GM08714 (cell line): Measurements from ENCODE around the gene LFNG.
"Not testable (repeated sequence)": the region's sequence is repeated elsewhere in the genome, so short reads cannot be mapped to it uniquely, and the experiment has no call there.

Experiments
- H3K4me3 ChIP-seq: fragments of 200-500 bp; sonication (Bioruptor generic); 2 replicates; pipeline ENCODE4 v1.5.1; 2014; ENCODE audit warnings: mild to moderate bottlenecking, low read length, inconsistent platforms
- ZNF274 ChIP-seq: IDR thresholded peaks from 2 replicates; pipeline ENCODE4 v1.6.1; 2012; ENCODE audit warnings: mild to moderate bottlenecking, low read depth, low read length

Gene LFNG

DNA sequence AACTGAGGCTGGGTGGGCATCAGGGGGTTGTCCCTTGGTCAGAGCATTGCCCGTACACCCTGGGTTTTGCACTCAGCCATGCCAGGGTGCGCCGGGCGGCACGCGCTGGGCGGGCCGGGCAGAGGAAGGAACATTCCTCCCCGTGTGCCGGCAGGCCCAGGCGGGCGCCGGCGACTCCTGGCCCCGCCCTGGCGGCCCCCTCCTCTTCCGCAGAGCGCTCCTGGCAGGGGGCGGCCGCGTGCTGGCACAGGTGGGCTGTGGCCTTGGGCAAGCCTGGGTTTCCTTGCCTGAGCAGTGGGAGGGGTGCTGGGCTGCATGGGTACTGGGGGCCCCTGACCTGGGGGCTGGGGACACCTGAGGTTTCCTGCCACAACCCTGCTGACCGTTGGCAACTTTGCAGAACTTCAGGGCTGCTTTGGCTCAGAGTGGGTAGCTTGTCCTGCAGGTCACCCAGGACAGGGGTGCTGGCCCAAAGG is 3.9 kb downstream of the LFNG start:
- TF ChIP-seq ZNF274 = no peak
- H3K4me3 ChIP-seq = no peak overlapping the region

DNA sequence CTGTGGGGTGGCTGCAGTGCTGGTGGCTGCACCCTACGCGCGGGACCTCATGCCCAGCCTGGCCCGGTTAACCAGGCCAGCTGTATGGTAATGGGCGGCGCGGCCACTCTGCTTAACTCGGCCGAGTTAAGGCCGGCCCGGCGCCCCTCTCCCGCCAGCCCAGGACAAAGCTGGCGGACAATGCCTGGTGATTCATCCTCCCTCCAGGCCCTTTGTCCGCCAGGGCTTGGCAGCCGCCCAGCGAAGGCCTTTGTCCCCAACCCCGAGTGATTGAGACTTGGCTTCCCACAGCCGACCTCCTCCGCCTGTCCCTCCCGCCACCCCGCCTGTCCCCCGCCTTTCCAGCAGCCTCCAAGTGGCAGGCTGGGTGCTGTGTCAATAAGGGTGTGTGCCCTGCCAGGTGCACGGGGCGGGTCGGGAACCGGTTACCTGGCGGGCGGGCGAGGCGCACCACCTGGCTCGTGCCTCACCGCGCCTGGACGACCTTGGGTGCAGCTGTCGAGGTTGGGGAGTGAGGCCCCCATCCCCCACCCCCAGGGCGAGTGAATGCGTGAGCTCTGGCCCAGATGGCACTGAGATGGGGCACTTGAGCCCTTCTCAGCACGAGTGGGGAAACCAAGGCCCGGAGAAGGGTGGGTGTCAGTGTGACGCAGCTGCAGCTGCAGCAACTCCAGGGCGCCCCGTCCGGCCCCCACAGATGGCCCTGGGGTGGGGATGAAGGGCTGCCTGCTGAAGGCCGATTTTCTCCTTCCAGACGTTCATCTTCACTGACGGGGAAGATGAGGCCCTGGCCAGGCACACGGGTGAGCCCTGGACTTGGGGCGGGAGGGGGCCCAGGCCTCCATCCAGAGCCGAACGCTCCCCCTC is 4.6 kb downstream of the LFNG start:
- TF ChIP-seq ZNF274 = no peak
- no peak overlapping the region for H3K4me3 ChIP-seq

DNA sequence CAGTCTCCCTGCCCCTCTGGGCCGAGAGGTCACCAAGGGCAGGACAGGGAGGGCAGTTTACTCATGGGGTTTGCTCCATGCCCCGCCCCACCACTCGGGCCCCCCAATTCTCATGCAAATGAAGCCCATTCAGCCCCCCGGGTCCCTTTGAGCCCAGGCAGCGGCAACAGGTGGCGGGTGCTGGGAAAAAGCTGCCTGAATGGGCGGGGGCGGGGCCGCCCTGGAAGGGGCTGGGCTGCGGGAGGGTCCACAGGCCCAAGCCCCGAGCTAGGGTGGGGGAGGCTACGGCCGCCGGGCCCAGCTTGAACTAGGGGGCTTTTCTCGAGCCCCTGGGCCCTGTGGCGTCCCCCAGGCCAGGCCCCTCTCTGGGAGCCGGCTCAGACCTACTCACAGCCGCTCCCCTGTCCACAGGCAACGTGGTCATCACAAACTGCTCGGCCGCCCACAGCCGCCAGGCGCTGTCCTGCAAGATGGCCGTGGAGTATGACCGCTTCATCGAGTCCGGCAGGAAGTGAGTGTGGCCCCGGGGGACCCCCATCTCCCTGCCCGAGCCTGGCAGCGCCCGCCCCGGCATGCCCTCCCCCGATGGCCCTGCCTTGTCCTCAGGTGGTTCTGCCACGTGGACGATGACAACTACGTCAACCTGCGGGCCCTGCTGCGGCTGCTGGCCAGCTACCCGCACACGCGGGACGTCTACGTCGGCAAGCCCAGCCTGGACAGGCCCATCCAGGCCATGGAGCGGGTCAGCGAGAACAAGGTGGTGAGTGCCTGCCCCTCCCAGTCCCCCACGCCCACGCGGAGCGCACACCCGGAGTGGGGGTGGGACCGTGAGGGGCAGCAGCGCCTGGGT is 5.5 kb downstream of the LFNG start:
- H3K4me3 ChIP-seq = no peak overlapping the region
- TF ChIP-seq ZNF274 = no peak

DNA sequence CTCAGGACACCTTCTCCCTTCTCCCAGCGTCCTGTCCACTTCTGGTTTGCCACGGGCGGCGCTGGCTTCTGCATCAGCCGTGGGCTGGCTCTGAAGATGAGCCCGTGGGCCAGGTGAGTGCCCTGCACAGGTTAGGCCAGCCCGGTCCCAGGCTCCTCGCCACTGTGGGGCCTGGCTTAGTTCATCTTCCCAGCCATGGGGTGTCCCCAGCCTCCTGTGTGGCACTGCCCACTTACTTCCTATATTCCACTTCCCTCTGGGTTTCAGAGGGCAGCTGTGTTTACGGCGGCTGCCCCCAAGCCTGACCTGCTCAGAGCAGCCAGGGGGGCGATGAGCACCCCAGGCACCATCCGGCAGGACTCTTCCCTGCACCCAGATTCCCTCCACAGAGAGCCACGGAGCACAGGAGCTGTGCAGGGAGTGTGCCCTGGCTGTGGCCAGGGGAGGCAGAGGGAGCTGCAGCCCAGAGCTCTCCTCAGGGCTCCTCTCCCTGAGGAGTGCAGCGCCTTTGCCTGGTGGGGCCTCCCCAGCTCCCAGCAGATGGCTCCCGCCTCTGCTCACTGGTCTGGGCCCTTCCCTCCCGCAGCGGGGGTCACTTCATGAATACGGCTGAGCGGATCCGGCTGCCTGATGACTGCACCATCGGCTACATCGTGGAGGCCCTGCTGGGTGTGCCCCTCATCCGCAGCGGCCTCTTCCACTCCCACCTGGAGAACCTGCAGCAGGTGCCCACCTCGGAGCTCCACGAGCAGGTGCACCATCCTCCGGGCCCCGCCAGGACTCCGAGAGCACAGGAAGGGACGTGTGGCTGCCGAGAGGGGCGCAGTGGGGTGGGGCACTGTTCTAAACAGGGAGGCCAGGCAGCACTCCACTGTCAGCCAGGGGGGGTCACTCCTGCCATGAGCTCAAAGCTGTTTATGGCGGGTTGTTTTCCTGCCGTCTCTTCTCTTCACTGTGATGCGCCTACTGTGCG is 6.4 kb downstream of the LFNG start:
- H3K4me3 ChIP-seq = no peak overlapping the region
- TF ChIP-seq ZNF274 = no peak

DNA sequence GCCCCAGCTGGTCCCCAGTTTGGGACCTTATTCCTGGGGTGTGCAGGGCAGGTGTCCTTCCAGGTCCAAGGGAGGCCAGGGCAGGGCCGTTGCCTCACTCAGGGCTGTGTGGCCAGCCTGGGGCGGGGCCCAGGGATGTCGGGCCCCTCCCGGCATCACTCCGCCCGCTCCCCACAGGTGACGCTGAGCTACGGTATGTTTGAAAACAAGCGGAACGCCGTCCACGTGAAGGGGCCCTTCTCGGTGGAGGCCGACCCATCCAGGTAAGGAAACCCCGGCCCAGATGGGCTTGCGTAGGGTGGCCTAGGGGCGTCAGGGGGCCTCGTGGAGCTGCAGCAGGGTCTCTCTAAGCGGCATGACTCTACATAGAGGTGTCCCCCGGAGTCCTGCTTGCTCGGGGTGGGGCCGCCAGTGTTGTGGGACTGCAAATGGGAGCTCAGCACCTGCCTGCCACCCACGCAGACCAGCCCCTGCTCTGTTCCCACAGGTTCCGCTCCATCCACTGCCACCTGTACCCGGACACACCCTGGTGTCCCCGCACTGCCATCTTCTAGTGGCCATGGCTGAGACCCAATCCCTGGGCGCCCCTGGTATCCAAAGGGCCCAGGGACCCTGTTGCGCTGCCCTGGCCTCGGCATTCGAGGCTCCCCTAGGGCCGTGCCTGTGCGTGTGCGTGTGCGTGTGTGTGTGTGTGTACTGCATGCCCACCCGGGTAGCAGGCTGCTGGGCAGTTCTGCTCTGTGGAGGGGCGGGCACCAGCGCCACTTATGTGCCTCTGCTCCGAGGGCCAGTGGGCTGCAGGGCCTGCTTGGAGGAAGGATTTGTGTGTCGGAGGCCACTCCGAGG is 7.3 kb downstream of the LFNG start:
- no peak for TF ChIP-seq ZNF274
- H3K4me3 ChIP-seq = no peak overlapping the region

DNA sequence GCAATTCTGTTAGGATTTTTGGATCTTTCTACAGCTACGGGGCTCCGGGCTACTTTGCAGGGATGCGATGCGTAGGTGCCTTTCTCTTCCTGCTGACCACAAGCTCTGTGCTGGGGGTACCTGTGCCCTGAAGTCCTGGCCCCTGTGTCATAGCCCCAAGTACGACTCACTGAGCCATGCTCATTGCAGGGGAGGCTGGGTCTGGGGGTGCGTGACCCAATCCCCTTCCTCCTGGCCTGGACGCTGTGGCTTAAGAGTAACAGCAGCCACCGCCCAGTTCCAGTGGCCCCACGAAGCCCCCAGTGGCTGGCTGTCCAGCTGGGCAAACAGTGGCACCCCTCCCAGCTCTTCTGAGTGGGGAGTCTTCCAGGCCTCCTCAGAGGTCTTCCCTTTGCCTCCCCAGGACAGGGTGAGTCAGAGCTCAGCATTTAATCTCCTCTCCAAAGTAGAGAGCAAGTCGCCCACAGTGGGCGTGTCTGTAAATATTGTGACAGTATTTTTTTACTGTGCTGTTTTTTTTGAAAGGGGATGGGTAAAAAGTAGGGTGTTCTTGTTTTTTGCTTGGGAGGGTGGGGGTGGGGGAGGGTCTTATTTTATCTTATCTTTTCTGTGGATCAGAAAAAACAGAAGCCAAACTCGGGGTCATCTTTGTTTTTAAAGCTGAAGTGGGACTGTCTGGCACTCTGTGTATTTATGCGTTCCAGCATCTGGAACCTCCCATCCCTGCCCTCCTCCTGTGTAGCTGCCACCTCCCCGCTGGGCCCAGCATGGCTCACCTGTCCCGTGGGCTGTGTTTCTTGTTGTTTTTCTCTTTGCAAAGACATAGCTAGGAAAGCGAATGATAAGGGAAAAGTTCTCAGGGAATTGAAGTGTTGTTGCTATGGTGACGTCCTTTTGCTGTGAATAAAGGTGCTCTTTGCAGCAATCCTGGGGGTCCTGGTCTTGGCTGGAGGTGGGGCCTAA is 8.2 kb downstream of the LFNG start:
- no peak overlapping the region for H3K4me3 ChIP-seq
- no peak for TF ChIP-seq ZNF274

DNA sequence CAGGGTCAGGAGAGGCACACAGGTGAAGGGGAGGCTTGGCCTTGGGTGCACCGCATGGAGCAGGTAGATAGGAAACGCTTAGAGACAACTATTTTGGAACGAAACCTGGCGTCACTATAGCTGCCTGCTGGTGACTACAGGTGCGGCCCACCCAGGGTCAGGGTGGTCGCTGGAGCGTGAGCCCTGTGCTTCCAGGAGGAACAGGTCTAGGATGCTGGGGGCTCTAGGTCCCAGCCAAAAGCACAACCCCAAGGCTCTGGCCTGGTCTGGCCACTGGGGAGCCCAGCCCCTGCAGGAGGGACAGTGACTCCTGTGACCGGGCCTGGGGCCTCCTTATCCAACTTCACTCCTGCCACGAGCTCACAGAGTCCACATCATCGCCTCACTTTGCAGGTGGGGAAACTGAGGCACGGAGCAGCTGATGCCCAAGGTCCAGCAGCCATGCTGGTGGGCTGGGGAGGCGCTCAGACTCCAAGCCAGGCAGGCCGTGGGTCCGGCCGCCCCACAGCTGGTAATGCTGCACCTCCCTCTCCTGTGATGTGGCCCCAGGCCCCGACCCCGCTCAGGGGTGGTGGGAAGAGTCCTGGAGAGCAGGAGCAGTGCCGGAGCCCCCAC is 9.0 kb downstream of the LFNG start:
- TF ChIP-seq ZNF274 = no peak
- no peak overlapping the region for H3K4me3 ChIP-seq

DNA sequence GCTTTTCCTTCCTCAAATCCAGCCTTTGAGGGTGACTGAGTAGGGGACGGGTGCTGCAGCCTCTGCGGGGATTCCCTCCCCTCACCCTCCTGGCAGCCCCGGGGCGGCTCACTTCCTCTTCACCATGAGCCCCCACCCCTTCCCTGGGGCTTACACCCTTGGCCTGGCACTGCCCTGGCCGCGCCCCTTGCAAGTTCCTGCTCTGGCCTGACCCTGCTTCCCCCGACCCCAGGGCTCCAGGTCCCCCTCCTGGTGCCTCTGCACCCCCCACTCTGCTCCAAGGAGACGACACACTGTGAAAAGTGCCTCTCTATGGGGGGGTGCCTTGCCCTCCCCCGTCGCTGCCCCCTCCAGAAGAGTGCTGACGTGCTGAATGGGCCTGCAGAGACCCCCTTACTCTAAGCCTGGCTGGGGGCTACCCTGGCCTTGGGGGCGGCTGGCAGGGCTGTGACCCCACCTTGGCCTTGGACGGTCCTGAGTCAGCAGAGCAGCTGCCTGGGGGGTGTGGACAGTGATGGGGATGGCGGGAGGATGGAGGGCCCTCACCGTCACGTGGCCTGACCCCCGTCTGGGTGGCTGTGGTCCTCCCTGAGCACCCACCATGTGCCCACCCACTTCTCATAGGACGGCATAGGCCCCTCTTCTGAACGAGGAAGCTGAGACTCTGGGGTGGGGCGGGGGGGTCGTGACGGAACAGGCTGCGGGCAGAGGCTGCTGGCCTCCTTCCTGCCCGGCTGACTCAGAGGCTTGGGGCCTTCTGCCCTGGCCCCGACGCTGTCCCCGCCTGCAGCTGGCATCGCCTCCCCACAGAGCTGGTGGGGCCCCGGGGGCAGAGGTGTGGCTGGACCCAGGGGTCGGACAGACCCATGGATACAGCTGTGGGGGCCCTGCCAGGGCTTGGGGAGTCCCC is 9.8 kb downstream of the LFNG start:
- H3K4me3 ChIP-seq = no peak overlapping the region
- no peak for TF ChIP-seq ZNF274

DNA sequence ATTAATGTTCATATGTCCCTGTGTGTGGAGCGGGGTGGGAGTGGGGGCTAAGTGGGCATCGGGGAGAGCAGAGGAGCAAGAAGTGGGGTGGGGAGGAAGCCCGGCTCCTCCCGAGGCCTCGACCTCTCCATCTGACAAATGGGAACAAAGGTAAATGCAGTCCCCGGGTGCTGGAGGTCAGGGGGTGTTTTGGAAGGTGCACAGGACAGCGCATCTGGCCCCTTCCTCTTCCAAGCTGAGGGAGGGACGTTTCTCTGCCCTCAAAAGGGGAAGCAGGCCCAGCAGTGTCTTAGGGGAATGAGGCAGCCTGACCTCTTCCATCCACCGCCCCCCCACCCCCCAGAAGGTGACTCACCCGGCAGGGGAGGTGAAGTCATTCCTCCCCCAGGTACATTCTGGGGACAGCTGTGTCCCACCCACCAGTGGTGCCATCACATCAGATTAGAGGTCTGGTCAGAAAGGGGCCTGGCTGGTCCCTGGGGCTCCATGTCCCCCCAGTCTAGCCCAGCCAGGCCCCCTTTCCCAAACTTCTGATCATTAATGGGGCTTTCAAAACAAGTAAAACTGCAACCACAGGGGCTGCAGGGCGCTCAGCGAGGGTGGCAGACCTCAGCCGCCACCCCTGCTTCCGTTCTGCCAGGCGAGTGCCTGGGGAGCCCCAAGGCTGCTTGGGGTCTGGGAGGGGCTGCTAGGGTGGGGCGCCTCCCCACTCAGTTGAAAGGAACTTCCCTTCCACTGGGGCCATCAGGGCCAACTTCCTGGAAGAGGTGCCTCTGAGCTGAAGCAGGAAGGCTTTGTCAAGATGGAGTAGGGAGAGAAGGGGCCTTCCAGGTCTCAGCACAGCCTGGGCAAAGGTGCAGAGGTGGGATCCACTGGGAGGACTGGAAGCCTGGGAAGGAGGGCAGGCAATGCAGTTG is 10.8 kb downstream of the LFNG start:
- no peak overlapping the region for H3K4me3 ChIP-seq
- no peak for TF ChIP-seq ZNF274

DNA sequence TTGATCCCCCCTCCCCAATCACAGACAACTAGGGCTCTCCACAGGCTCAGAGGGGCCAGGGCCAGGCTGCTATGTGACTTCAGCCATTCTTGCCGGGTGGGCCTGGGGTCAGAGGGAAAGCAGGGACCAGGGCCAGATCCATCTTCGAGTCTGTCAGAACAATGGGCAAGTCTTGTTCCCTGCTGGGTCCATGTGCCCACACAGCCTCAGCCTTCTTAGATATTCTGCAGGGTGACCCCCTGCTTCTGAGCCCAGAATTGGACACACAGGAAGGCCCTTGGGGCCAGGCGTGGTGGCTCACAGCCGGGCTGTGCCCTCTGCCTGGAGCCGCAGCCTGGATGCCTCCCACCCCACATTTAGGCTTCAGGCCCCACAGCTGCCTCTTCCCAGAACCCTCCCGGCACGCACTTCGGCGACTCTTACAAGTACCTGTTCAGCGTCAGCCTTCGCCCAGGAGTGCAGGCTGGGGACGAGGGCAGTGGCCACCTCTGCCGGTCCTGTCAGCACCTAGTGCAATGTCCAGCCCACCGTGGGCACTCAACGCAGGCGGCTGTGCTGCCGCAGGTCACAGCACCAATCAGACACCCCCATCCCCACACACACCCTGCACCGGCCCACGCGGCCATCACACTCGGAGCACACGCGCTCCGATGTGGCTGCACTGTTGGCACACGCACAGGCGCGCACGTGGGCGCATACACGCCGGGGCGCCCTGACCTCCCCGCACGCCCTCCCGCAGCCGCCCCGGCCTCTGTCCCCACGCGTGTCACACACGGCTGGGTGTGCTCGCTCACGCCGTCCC is 11.6 kb downstream of the LFNG start:
- H3K4me3 ChIP-seq = not testable (repeated sequence)

DNA sequence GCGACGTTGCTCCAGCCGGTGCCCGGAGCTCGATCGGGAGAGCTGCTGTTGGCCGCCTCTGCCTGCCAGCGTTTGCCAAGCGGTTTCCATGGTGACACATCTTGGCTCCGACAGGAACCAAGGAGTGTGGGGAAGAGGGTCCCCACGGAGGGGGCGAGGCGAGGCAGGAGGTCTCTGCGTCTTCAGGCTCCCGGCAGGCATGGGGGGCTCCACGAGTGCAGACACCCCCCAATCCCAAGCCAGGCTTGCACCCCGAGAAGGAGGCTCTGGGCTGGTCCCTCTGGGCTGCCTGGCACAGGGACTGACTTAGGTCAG is 12.2 kb downstream of the LFNG start:
- H3K4me3 ChIP-seq = not testable (repeated sequence)

DNA sequence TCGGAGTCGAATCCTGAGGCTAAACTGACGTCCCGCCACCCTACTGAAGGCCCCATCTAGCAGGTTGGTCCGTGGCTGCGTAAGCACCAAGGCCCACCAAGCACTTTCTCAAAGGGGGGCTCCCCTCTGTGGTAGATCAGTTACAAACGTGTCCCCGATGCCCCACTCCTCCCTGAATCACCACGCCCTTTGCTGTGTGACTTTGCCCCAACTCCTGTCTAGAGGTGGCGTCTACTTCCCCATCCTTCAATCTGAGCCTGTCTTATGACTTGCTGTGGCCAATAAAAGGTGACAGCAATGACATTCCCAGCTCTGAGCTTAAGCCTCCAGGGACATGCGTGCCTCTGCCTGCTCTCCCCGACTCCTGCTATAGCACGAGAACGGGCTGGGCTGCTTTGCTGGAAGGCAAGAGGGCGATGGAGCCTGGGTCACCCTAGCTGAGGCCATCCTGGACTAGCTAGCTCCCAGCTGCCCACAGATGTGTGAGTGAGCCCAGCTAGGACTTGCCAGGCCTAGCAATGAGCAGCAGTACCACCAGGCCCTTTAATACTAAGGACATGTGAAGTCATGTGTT is 12.7 kb downstream of the LFNG start:
- H3K4me3 ChIP-seq = not testable (repeated sequence)

DNA sequence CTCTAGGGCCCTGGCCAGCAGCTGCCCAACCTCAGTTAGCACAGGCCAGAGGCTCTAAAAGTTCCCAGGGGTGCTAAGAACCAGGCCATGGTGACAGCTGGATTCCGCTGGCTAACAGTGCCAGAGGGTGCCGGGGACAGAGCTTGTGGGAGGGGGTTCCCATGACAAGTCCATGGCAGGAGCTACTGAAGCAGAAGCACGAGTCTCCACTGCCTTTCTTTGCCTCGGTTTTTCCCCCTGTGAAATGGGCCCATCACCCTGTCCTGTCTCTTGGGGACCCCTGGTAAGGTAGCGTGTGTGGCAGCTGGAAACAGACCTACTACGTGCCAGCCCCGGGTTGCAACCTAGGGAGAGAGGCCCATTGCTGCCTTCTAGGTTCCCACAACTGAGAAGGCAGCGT is 13.2 kb downstream of the LFNG start:
- not testable (repeated sequence) for H3K4me3 ChIP-seq

DNA sequence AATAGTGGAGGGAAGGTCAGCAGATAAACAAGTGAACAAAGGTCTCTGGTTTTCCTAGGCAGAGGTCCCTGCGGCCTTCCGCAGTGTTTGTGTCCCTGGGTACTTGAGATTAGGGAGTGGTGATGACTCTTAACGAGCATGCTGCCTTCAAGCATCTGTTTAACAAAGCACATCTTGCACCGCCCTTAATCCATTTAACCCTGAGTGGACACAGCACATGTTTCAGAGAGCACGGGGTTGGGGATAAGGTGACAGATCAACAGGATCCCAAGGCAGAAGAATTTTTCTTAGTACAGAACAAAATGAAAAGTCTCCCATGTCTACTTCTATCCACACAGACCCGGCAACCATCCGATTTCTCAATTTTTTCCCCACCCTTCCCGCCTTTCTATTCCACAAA is 14.0 kb downstream of the LFNG start:
- H3K4me3 ChIP-seq = not testable (repeated sequence)
